SK-N-SH (cell line): Measurements from ENCODE around the gene NTN5. TPM values are rescaled to one million over a fixed set of nuclear protein-coding genes. Genes with fewer than 3 reads are reported as not detected.
A peak's percentile ranks its signal among the peaks of the same experiment; 100 is the strongest.

Experiments
- CTCF ChIA-PET: fragments of 300-600, 350-600 bp; formaldehyde crosslinking; extraction: SDS; loops from one replicate; lab custom pipeline; 2021; lab: Yijun Ruan, JAX
- POLR2A ChIA-PET: fragments of 350-600 bp; sonication (Branson Sonifier 250); formaldehyde crosslinking; extraction: SDS; loops from one replicate; lab custom pipeline; 2020; ENCODE audit warnings: antibody characterized with exemption, inconsistent platforms; lab: Yijun Ruan, JAX
- DNase-seq: peaks from one replicate; pipeline ENCODE4 v3.0.0; 2012
- H2AFZ ChIP-seq: fragments of 200-600 bp; sonication (generic); 2 replicates; pipeline ENCODE4 v1.8.1; 2016; ENCODE audit warnings: antibody characterized with exemption, mild to moderate bottlenecking, low read depth
- H3F3A ChIP-seq: fragments of 200-600 bp; sonication (generic); replicated peaks from 2 replicates; pipeline ENCODE3; 2016; ENCODE audit warnings: antibody characterized with exemption, mild to moderate bottlenecking; ENCODE audit not compliant: insufficient read depth
- H3K27ac ChIP-seq, 2 experiments: fragments of 200-500 bp in 1 of 2; fragments of 200-600 bp in 1 of 2; sonication (Bioruptor generic) in 1 of 2; sonication (generic), shearing (Covaris generic) in 1 of 2; 2 replicates each; pipeline versions ENCODE4 v1.5.1 to v1.6.1; 2014 to 2016; ENCODE audit warnings: low read depth in 2 of 2, inconsistent platforms in 1 of 2, low read length in 1 of 2, mild to moderate bottlenecking in 1 of 2, mixed read lengths in 1 of 2
- H3K27me3 ChIP-seq: fragments of 200-600 bp; sonication (generic), shearing (Covaris generic); 2 replicates; pipeline ENCODE4 v1.6.1; 2016; ENCODE audit warnings: mixed run types; ENCODE audit not compliant: insufficient read depth
- H3K36me3 ChIP-seq, 2 experiments: fragments of 200-500 bp in 1 of 2; fragments of 200-600 bp in 1 of 2; sonication (Bioruptor generic) in 1 of 2; sonication (generic) in 1 of 2; replicated peaks in 1 of 2; 2 replicates each; pipeline versions ENCODE3 to v1.5.1; 2014 to 2016; ENCODE audit warnings: low read length in 1 of 2, mild to moderate bottlenecking in 1 of 2; ENCODE audit not compliant: insufficient read depth in 2 of 2, control insufficient read depth in 1 of 2
- H3K4me1 ChIP-seq, 2 experiments: fragments of 200-500 bp in 1 of 2; fragments of 200-600 bp in 1 of 2; sonication (Bioruptor generic) in 1 of 2; sonication (generic), shearing (Covaris generic) in 1 of 2; 2 replicates each; pipeline versions ENCODE4 v1.5.1 to v1.6.1; 2014 to 2016; ENCODE audit warnings: low read depth in 1 of 2, low read length in 1 of 2, mixed run types in 1 of 2; ENCODE audit not compliant: insufficient read depth in 2 of 2, control insufficient read depth in 1 of 2
- H3K4me2 ChIP-seq: fragments of 200-600 bp; sonication (generic), shearing (Covaris generic); 2 replicates; pipeline ENCODE4 v1.6.1; 2017; ENCODE audit warnings: mixed run types
- H3K4me3 ChIP-seq, 2 experiments: fragments of 200-500 bp in 1 of 2; fragments of 200-600 bp in 1 of 2; sonication (Bioruptor generic) in 1 of 2; sonication (generic), shearing (Covaris generic) in 1 of 2; 2 replicates each; pipeline versions ENCODE4 v1.5.1 to v1.8.1; 2014 to 2016; ENCODE audit warnings: low read depth in 2 of 2, inconsistent platforms in 1 of 2, low read length in 1 of 2, mild to moderate bottlenecking in 1 of 2, mixed read lengths in 1 of 2, moderate library complexity in 1 of 2
- H3K79me2 ChIP-seq: fragments of 200-600 bp; sonication (generic); 2 replicates; pipeline ENCODE4 v1.8.1; 2017; ENCODE audit warnings: mild to moderate bottlenecking; ENCODE audit not compliant: insufficient read depth
- H3K9ac ChIP-seq: fragments of 200-600 bp; sonication (generic); 2 replicates; pipeline ENCODE4 v1.6.1; 2017; ENCODE audit warnings: mixed run types
- H3K9me2 ChIP-seq: fragments of 200-600 bp; sonication (generic); 2 replicates; pipeline ENCODE4 v1.6.1; 2017; ENCODE audit warnings: mixed run types
- H3K9me3 ChIP-seq: fragments of 200-600 bp; sonication (generic); 2 replicates; pipeline ENCODE4 v1.6.1; 2017; ENCODE audit warnings: mixed run types, mild to moderate bottlenecking, moderate library complexity
- H4K20me1 ChIP-seq: fragments of 200-600 bp; sonication (generic); 2 replicates; pipeline ENCODE4 v1.6.1; 2017; ENCODE audit warnings: mild to moderate bottlenecking, mixed run types; ENCODE audit not compliant: insufficient read depth
- ELF1 ChIP-seq: IDR thresholded peaks from 2 replicates; pipeline ENCODE4 v1.4.0; 2012
- EP300 ChIP-seq, 2 experiments: IDR thresholded peaks; 2 replicates each; pipeline versions ENCODE4 v1.4.0 to v1.6.1; 2012; ENCODE audit warnings: borderline replicate concordance in 1 of 2, low read depth in 1 of 2, low read length in 1 of 2
- EZH2phosphoT487 ChIP-seq: fragments of 200-600 bp; sonication (generic); IDR thresholded peaks from 2 replicates; pipeline ENCODE4 v1.6.1; 2017; ENCODE audit warnings: low read depth, mixed run types, mild to moderate bottlenecking, antibody characterized with exemption, moderate library complexity, borderline replicate concordance
- GABPA ChIP-seq: IDR thresholded peaks from 2 replicates; pipeline ENCODE4 v1.4.0; 2012; ENCODE audit warnings: low read depth, mild to moderate bottlenecking
- MXI1 ChIP-seq: IDR thresholded peaks from 2 replicates; pipeline ENCODE4 v1.6.1; 2012; ENCODE audit warnings: mild to moderate bottlenecking, low read depth, low read length, improper control_type of control experiment
- NFIC ChIP-seq: IDR thresholded peaks from 2 replicates; pipeline ENCODE4 v1.4.0; 2012; ENCODE audit warnings: borderline replicate concordance
- RAD21 ChIP-seq: IDR thresholded peaks from 2 replicates; pipeline ENCODE4 v1.6.1; 2012; ENCODE audit warnings: mild to moderate bottlenecking, low read length
- RFX5 ChIP-seq: IDR thresholded peaks from 2 replicates; pipeline ENCODE4 v1.6.1; 2012; ENCODE audit warnings: mild to moderate bottlenecking, improper control_type of control experiment, low read length
- RXRA ChIP-seq: IDR thresholded peaks from 2 replicates; pipeline ENCODE4 v1.4.0; 2012; ENCODE audit warnings: low read depth, mild to moderate bottlenecking, borderline replicate concordance
- SMC3 ChIP-seq: IDR thresholded peaks from 2 replicates; pipeline ENCODE4 v1.6.1; 2012; ENCODE audit warnings: low read depth, low read length, improper control_type of control experiment
- TAF1 ChIP-seq: IDR thresholded peaks from 2 replicates; pipeline ENCODE4 v1.6.1; 2012; ENCODE audit warnings: low read depth, mild to moderate bottlenecking, low read length, moderate library complexity, borderline replicate concordance
- TCF12 ChIP-seq: IDR thresholded peaks from 2 replicates; pipeline ENCODE4 v1.4.0; 2012
- TEAD4 ChIP-seq: IDR thresholded peaks from 2 replicates; pipeline ENCODE4 v1.4.0; 2012; ENCODE audit warnings: mild to moderate bottlenecking, borderline replicate concordance; ENCODE audit not compliant: insufficient read depth
- WGBS: methylation state at CpG from one replicate; pipeline ENCODE4 v1.1.6; 2017; ENCODE audit warnings: low lambda C conversion rate; 5-methylcytosine and 5-hydroxymethylcytosine counted together
- polyA plus RNA-seq, 3 experiments: library from polyadenylated mRNA; depleted of rRNA; stranded (reverse); fragments of >200 nt; gene quantifications; 2 replicates each; pipeline ENCODE4 v1.2.3, GENCODE V29; 2012
- TF ChIP-seq, protein P1 (sequence below): fragments of 200-600 bp; sonication (generic); IDR thresholded peaks from 2 replicates; pipeline ENCODE4 v1.6.1; 2017; ENCODE audit warnings: antibody characterized with exemption, mild to moderate bottlenecking, moderate library complexity
- TF ChIP-seq, protein P2 (sequence below): IDR thresholded peaks from 2 replicates; pipeline ENCODE4 v1.4.0; 2012; ENCODE audit warnings: low read depth, borderline replicate concordance
- TF ChIP-seq, protein P3 (sequence below): IDR thresholded peaks from 2 replicates; pipeline ENCODE4 v1.6.1; 2012; ENCODE audit warnings: mild to moderate bottlenecking, low read depth, low read length, moderate library complexity
- TF ChIP-seq, protein P4 (sequence below): fragments of 150-350 bp; IDR thresholded peaks from 2 replicates; pipeline ENCODE4 v1.6.1; 2017; ENCODE audit warnings: antibody characterized with exemption, low read length, low read depth, borderline replicate concordance
- TF ChIP-seq, protein P5 (sequence below): IDR thresholded peaks from 2 replicates; pipeline ENCODE4 v1.4.0; 2012; ENCODE audit warnings: low read depth, borderline replicate concordance
- TF ChIP-seq, protein P6 (sequence below): IDR thresholded peaks from 2 replicates; pipeline ENCODE4 v1.4.0; 2012; ENCODE audit warnings: low read depth
- TF ChIP-seq, protein P7 (sequence below): IDR thresholded peaks from 2 replicates; pipeline ENCODE4; 2012

The NTN5 gene
- polyA plus RNA-seq, 1 of the 3 experiments (the other 2 are of a cell fraction) = 0.74 TPM

DNA sequence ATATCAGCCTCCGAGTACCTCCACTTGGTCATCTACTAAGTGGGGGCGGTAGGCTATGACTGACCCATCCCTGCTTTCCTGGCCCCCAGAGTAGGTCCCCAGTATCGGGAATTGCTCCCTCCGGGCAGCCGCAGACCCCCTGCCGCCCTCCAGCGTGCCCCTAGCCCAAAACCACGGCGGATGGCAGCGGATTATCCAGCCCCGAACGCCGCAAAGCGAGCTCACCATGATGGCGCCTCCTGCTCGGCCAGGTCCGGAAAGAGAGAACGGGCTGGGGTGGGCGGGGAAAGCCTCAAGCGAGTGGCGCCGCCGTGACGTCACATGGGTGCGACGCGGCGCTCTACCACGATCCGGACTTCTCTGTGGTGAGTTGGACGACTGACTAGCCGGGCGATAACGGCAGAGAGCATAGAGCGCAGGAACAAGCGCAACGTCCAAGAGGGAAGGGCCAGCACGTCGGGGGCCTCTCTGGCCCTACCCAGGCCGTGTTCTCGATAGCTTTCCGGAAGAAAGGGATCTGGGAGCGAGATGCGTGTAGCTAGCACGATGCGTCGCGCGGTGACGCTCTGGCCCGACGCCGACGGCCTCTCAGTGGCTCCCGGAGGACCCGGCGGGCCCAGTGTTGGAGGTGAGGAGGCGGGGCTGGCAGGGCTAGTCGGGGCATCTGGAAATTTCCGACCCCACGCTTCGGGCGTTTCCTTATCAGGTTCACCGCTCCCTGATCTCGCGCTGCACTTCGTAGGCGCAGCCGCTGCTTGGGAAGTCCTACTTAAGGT lies 53.7 kb downstream of the NTN5 start, which contains the start of the genes RPL18 and SPHK2:
Gene RPL18, minus strand, starts transcription at position 263 of the 776 bp plus-strand sequence. Its CDS starts 35 bp downstream, at position 228.
Gene SPHK2, plus strand, starts transcription at position 591 of the 776 bp plus-strand sequence. CDS start 1,009 bp downstream, outside the sequence.
- Histone ChIP-seq H4K20me1 (peaks cover 39% of the 10 kb centered on the region), H3K4me1 (peaks cover 15 to 41% of the 10 kb centered on the region in 2 experiments; a peak in 3 of 4 replicates), H3K27me3 (no peaks in the 10 kb centered on the region), H3K4me3 (peak within 1 kb of the TSS; percentile 93 to 99), H3K27ac (peak within 1 kb of the TSS; percentile 74 to 92), H3K9ac (peak within 1 kb of the TSS; percentile 99), H3F3A (peaks cover 56% of the 10 kb centered on the region), H2AFZ (peak within 1 kb of the TSS; percentile 36), H3K79me2 (peaks cover 38% of the 10 kb centered on the region), H3K9me3 (no peaks in the 10 kb centered on the region), H3K9me2 (no peaks in the 10 kb centered on the region), H3K4me2 (peak within 1 kb of the TSS; percentile 91), H3K36me3 (peaks cover 32 to 33% of the 10 kb centered on the region in 2 experiments)
- DNase-seq = peak; percentile 97
- ChIA-PET CTCF (interaction anchor here (1.0 to 3.7 kb wide), 3 partner anchors 11 to 35 kb away, joined by 3 to 26 read pairs (median 5); no protein-coding TSS in a partner anchor), POLR2A (interaction anchor here (0.6 to 1.4 kb wide), 12 partner anchors 8 to 176 kb away, joined by 3 to 17 read pairs (median 3); partner anchors contain the start of gene CA11)
- WGBS = under 1% methylated on average over 25 of the region's 69 CpGs
- no peak for TF ChIP-seq NFIC
- TF ChIP-seq, protein P1, sequence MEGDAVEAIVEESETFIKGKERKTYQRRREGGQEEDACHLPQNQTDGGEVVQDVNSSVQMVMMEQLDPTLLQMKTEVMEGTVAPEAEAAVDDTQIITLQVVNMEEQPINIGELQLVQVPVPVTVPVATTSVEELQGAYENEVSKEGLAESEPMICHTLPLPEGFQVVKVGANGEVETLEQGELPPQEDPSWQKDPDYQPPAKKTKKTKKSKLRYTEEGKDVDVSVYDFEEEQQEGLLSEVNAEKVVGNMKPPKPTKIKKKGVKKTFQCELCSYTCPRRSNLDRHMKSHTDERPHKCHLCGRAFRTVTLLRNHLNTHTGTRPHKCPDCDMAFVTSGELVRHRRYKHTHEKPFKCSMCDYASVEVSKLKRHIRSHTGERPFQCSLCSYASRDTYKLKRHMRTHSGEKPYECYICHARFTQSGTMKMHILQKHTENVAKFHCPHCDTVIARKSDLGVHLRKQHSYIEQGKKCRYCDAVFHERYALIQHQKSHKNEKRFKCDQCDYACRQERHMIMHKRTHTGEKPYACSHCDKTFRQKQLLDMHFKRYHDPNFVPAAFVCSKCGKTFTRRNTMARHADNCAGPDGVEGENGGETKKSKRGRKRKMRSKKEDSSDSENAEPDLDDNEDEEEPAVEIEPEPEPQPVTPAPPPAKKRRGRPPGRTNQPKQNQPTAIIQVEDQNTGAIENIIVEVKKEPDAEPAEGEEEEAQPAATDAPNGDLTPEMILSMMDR = no peak
- TF ChIP-seq, protein P2, sequence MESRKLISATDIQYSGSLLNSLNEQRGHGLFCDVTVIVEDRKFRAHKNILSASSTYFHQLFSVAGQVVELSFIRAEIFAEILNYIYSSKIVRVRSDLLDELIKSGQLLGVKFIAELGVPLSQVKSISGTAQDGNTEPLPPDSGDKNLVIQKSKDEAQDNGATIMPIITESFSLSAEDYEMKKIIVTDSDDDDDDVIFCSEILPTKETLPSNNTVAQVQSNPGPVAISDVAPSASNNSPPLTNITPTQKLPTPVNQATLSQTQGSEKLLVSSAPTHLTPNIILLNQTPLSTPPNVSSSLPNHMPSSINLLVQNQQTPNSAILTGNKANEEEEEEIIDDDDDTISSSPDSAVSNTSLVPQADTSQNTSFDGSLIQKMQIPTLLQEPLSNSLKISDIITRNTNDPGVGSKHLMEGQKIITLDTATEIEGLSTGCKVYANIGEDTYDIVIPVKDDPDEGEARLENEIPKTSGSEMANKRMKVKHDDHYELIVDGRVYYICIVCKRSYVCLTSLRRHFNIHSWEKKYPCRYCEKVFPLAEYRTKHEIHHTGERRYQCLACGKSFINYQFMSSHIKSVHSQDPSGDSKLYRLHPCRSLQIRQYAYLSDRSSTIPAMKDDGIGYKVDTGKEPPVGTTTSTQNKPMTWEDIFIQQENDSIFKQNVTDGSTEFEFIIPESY = peak; percentile 82; the same call in 1 of the 2 replicates
- no peak for TF ChIP-seq EZH2phosphoT487
- TF ChIP-seq, protein P3, sequence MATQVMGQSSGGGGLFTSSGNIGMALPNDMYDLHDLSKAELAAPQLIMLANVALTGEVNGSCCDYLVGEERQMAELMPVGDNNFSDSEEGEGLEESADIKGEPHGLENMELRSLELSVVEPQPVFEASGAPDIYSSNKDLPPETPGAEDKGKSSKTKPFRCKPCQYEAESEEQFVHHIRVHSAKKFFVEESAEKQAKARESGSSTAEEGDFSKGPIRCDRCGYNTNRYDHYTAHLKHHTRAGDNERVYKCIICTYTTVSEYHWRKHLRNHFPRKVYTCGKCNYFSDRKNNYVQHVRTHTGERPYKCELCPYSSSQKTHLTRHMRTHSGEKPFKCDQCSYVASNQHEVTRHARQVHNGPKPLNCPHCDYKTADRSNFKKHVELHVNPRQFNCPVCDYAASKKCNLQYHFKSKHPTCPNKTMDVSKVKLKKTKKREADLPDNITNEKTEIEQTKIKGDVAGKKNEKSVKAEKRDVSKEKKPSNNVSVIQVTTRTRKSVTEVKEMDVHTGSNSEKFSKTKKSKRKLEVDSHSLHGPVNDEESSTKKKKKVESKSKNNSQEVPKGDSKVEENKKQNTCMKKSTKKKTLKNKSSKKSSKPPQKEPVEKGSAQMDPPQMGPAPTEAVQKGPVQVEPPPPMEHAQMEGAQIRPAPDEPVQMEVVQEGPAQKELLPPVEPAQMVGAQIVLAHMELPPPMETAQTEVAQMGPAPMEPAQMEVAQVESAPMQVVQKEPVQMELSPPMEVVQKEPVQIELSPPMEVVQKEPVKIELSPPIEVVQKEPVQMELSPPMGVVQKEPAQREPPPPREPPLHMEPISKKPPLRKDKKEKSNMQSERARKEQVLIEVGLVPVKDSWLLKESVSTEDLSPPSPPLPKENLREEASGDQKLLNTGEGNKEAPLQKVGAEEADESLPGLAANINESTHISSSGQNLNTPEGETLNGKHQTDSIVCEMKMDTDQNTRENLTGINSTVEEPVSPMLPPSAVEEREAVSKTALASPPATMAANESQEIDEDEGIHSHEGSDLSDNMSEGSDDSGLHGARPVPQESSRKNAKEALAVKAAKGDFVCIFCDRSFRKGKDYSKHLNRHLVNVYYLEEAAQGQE = peak; percentile 71; the same call in 1 of the 2 replicates
- no peak for TF ChIP-seq TEAD4
- TF ChIP-seq, protein P4, sequence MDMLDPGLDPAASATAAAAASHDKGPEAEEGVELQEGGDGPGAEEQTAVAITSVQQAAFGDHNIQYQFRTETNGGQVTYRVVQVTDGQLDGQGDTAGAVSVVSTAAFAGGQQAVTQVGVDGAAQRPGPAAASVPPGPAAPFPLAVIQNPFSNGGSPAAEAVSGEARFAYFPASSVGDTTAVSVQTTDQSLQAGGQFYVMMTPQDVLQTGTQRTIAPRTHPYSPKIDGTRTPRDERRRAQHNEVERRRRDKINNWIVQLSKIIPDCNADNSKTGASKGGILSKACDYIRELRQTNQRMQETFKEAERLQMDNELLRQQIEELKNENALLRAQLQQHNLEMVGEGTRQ = 0 out of 2 replicates have a peak, but pooled peaks have one; percentile 31
- peak; percentile 31 to 62; a peak in 1 of 4 replicates for TF ChIP-seq EP300 (IDR thresholded peaks at IDR 0.05; ENCODE audit: borderline replicate concordance in 1 of 2, low read depth in 1 of 2, low read length in 1 of 2)
- TF ChIP-seq, protein P5, sequence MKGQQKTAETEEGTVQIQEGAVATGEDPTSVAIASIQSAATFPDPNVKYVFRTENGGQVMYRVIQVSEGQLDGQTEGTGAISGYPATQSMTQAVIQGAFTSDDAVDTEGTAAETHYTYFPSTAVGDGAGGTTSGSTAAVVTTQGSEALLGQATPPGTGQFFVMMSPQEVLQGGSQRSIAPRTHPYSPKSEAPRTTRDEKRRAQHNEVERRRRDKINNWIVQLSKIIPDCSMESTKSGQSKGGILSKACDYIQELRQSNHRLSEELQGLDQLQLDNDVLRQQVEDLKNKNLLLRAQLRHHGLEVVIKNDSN = no peak
- TF ChIP-seq GABPA = peak; percentile 95
- TF ChIP-seq, protein P6, sequence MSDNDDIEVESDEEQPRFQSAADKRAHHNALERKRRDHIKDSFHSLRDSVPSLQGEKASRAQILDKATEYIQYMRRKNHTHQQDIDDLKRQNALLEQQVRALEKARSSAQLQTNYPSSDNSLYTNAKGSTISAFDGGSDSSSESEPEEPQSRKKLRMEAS = peak; percentile 90
- TF ChIP-seq RAD21 = 0 out of 2 replicates have a peak, but pooled peaks have one; percentile 14
- TF ChIP-seq, protein P7, sequence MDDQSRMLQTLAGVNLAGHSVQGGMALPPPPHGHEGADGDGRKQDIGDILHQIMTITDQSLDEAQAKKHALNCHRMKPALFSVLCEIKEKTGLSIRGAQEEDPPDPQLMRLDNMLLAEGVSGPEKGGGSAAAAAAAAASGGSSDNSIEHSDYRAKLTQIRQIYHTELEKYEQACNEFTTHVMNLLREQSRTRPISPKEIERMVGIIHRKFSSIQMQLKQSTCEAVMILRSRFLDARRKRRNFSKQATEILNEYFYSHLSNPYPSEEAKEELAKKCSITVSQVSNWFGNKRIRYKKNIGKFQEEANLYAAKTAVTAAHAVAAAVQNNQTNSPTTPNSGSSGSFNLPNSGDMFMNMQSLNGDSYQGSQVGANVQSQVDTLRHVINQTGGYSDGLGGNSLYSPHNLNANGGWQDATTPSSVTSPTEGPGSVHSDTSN = peak; percentile 51; the same call in 1 of the 2 replicates
- peak; percentile 10; the same call in 1 of the 2 replicates for TF ChIP-seq TCF12
- TF ChIP-seq SMC3 = no peak
- TF ChIP-seq RFX5 = no peak
- no peak for TF ChIP-seq RXRA
- TF ChIP-seq MXI1 = peak; percentile 75; the same call in 1 of the 2 replicates
- TF ChIP-seq ELF1 = peak; percentile 98
- TF ChIP-seq TAF1 = peak; percentile 97
